ENCODE results near the gene MAT2B.
"Not testable (repeated sequence)": the region's sequence is repeated elsewhere in the genome, so short reads cannot be mapped to it uniquely, and the experiment has no call there.

MAT2B gene

DNA sequence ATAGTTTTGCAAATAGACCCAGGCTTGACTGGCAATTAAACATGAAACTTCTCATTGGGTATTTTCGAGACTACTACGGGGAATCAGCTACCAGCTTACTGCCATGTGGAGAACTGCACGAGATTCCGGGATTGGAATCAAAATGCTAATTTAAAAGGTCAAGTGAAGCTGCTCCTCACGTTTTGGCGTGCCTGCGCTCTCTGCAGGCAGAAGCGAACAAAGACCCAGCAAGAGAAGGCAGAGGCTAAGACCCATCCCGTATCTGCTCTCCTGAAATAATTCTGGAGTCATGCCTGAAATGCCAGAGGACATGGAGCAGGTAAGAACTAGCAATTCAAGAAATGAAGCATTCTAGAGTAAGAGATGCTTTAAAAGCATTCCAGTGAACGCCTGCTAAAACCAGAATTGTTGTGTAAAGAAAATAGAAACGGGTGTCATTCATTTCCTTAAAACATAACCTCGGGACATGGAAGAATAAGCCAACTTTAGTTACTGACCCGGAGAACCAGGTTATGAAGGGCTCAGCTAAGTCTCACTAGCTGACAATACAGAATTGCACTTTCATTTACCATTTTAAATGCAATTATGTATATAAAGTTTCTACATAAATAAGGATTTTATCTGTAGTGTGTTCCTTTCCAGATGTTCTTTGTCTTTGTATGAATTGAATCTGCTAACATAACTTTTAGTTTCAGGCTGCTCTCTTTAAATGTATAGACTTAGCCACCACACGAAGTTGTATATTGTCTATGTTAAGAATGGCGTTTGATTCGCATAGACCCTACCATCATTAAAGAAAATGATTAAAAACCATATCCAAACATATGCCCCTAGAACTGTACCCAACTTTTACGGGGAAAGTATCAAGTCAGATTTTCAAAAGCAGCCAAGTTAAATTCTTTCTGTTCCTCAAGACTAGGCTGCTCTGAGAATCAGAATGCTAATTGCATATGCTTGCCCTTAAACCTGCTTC lies 2.0 kb upstream of the MAT2B start:
- peak; percentile 75 for DNase-seq (ENCODE audit: low spot score)

GRCh38 chr5:163504079-163504931 lies 1.1 kb upstream of the MAT2B start:
- peak; percentile 15 for DNase-seq (ENCODE audit: low spot score)

DNA sequence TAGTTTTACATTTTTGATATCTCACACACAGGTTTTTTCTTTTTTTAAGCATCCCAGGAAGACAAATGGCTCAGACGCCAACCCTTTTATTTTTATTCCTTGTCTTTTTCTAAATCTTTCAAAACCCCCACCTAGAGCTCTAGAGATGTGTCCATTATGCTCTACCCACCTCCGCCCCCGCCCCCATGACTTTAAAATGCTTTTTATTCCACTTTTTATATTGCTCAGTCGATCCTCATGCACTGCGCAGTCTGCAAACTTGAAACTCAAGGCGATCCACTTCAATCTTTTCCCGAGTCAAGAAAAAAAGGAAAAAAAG lies 411 bp upstream of the MAT2B start:
- DNase-seq (ENCODE audit: low spot score), result no peak

GRCh38 chr5:163506095-163506457 lies 657 bp downstream of the MAT2B start:
- DNase-seq (ENCODE audit: low spot score), result no peak

DNA sequence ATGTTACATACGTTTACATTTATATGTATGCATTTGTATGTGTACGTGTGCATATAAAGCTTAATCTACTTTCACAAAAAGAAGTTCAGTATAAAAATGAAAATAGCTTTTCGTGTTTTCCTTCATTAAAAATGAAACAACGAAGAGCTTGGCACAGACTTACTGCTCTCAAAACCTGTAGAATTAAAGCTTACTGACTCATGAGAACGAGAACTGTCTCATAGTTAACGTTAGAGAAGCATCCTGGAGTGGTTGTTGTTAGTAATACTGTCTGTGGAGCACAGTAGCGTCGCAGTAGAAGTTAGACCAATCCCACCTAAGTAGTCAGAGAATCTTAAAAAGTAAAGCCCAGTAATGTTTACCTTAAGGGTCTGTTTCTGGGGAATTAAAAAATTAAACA lies 1.3 kb downstream of the MAT2B start:
- DNase-seq (ENCODE audit: low spot score), result peak; percentile 41

DNA sequence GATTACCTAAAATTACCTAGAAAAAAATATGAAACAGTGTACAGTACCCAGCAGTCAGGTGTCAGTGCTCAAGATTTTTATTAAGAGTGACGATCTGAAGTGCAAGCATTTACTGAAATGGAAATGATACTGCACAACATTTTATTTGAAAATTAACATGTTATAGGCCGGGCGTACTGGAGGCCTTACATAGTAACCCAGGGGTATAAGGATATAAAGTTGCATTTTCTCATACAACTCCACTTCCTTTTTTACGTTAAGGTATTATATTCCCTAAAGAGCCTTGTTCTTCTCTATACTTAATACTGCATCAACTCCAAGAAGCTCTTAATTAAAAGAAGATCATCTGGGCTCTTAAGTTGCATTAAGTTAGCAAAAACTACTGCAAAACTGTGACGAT lies 3.3 kb downstream of the MAT2B start:
- DNase-seq (ENCODE audit: low spot score), result no peak

GRCh38 chr5:163509291-163509951 lies 4.0 kb downstream of the MAT2B start:
- DNase-seq (ENCODE audit: low spot score), result peak; percentile 37

DNA sequence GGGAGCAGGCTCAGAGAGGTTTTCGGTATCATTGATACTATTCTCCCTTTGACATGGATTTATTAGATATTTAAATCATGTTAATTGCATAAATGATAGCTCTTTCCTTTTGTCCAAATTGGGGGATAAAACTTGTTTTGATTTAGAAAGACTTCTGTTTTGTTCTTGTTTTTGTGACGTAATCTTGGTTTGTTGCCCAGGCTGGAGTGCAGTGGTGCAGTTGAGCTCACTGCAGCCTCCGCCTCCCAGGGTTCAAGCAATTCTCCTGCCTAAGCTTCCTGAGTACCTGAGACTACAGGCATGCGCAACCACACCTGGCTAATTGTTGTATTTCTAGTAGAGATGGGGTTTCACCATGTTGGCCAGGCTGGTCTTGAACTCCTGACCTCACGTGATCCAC lies 7.1 kb downstream of the MAT2B start:
- DNase-seq (ENCODE audit: low spot score), result no peak

DNA sequence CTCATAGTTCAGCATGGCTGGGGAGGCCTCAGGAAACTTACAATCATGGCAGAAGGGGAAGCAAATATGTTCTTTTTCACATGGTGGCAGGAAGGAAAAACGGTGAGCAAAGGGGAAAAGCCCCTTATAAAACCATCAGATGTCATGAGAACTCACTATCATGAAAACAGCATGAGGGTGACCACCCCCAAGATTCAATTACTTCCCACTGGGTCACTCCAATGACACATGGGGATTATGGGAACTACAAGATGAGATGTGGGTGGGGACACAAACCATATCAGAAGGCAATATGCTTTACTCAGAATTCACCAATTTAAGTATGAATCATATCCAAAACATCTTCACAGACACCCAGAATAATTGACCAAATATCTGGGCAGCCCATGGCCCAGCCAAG lies 19.7 kb downstream of the MAT2B start:
- no peak for DNase-seq (ENCODE audit: low spot score)

GRCh38 chr5:163529698-163530097 lies 24.3 kb downstream of the MAT2B start:
- no peak for DNase-seq (ENCODE audit: low spot score)

DNA sequence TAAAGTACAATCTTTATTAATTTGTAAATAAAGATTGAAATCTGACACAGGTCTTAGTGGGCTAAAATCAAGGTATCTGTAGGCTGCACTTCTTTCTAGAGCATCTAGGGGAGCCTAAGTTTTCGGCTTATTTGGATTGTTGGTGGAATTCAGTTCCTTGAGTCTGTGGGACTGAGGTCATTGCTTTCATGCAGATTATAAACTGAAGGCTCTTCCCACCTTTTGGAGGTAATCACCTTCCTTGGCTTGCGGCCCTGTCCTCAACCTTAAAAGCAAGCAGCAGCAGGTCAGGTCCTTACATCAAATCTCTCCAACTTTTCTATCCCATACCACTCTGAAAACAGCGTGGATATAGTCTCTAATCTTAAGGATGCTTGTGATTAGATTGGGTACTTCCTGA lies 25.9 kb downstream of the MAT2B start:
- DNase-seq (ENCODE audit: low spot score), result no peak

- no peak for DNase-seq (ENCODE audit: low spot score)
Measured at GRCh38 chr5:163532171-163533084, 27.0 kb downstream of the MAT2B start.

- no peak for DNase-seq (ENCODE audit: low spot score)
Measured at GRCh38 chr5:163533223-163533622, 27.8 kb downstream of the MAT2B start.

DNA sequence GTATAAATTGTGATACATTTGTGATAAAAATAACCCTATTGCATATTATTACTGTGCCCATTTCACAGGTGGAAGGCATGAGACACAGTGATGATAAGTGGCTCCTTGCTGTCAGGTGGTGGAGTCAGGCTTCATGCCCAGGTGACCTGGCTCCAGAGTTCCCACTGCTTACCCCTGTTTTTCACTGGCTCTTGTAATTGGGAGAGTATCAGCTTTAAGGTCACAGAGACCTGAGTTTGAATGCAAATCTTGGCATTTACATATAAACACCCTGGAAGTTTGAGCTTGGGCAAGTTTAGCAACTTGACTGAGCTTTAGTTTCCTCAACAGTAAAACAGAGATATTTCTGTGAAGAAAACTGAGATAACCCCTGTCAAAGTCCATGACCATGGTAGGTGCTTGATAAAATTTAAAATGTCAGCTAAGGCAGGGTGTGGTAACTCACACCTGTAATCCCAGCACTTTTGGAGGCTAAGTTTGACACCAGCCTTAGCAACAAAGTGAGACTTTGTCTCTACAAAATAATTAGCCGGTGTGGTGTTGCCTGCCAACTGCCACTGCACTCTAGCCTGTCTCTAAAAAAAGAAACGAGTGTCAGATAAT lies 29.2 kb downstream of the MAT2B start:
- no peak for DNase-seq (ENCODE audit: low spot score)

GRCh38 chr5:163535290-163535689 lies 29.9 kb downstream of the MAT2B start:
- no peak for DNase-seq (ENCODE audit: low spot score)

DNA sequence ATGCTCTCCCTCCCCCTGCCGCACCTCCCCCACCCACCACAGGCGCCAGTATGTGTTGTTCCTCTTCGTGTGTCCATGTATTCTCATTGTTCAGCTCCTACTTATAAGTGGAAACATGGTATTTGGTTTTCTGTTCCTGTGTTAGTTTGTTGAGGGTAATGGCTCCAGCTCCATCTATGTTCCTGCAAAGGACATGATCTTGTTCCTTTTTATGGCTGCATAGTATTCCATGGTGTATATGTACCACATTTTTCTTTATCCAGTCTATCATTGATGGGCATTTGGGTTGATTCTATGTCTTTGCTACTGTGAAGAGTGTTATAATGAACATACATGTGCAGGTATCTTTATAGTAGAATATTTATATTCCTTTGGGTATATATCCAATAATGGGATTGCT lies 31.0 kb downstream of the MAT2B start:
- not testable (repeated sequence) for DNase-seq (ENCODE audit: low spot score)

DNA sequence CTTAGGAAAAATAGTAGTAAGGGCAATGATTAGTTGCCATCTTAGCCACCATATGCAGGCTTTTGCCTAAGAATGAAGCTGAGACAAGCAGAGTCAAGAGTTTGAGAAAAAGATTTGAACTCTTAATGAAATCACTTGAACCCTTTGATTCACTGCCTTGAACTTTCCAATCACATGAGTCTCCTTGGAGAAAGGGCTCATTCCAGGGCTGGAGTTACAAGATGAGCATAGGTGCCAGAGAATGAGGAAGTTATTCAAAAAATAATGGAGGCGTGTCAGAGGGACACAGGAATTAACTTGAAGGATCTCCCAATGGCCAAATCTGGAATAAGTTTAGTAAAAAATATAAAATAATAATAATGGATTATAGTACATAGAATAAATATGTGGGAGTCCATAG lies 35.3 kb downstream of the MAT2B start:
- no peak for DNase-seq (ENCODE audit: low spot score)

DNA sequence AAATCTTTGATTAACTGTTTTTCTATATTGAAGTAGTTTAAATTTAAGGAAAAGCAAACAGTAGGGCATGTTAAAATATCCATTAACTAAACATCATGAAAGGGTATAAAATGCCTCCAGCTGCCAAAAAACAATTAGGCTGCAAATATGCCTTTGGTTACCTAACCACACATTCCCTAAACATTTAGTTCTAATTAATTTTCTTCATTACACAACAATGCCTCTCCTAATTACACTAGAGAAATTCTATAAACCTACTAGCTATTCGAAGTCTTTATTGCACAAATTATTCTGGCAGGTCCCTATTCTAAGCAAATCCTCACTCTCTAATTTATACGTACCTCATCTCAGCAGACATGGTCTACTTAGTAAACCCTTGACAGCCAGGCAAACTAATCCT lies 37.4 kb downstream of the MAT2B start:
- DNase-seq (ENCODE audit: low spot score), result no peak

DNA sequence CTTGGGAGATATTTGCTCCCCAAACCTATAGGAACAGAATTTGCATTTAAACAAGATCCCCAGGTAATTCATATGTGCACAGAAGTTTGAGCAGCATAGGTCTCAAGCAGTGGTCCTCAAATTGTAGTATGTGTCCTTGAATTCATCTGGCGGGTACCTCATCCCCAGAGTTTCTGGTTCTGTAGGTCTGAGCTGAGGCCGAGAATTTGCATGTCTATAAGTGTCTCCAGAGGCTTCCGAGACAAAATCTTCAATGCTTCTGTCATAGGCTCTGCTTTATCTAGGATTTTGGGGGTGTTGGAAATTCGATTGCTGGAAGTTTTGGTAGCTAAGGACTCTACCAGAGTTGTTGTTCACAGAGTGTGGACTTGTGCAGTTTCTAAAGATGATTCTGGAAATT lies 38.6 kb downstream of the MAT2B start:
- DNase-seq (ENCODE audit: low spot score), result no peak

- DNase-seq (ENCODE audit: low spot score), result no peak
Measured at GRCh38 chr5:163544836-163545235, 39.4 kb downstream of the MAT2B start.

- DNase-seq (ENCODE audit: low spot score), result no peak
Measured at GRCh38 chr5:163548649-163549048, 43.2 kb downstream of the MAT2B start.

Measured in AG08395 (cell line).